ENCODE results near the gene NRCAM.

Gene NRCAM

GRCh38 chr7:108127461-108127860 is 328.8 kb downstream of the NRCAM start:
- Histone ChIP-seq H3K9ac (ENCODE audit: low read depth, low read length) (no peak overlapping the region), H3K9me3 (replicated peaks; ENCODE audit: low read length) (no peaks in the 10 kb centered on the region), H3K4me2 (ENCODE audit: low read length) (no peak overlapping the region), H3K4me3 (ENCODE audit: low read length) (no peak overlapping the region), H3K36me3 (ENCODE audit: insufficient read depth, low read length) (no peaks in the 10 kb centered on the region), H3K4me1 (ENCODE audit: control insufficient read depth, insufficient read depth, low read length) (no peaks in the 10 kb centered on the region), H3K27me3 (ENCODE audit: control insufficient read depth, insufficient read depth, low read length) (no peaks in the 10 kb centered on the region)

GRCh38 chr7:108124820-108125219 is 331.4 kb downstream of the NRCAM start:
- no peaks in the 10 kb centered on the region for H3K9me3 ChIP-seq (replicated peaks; ENCODE audit: low read length)
- H3K4me3 ChIP-seq (ENCODE audit: low read length), result no peak overlapping the region
- no peak overlapping the region for H3K9ac ChIP-seq (ENCODE audit: low read depth, low read length)
- no peaks in the 10 kb centered on the region for H3K4me1 ChIP-seq (ENCODE audit: control insufficient read depth, insufficient read depth, low read length)
- no peak overlapping the region for H3K4me2 ChIP-seq (ENCODE audit: low read length)
- H3K27me3 ChIP-seq (ENCODE audit: control insufficient read depth, insufficient read depth, low read length), result no peaks in the 10 kb centered on the region
- no peaks in the 10 kb centered on the region for H3K36me3 ChIP-seq (ENCODE audit: insufficient read depth, low read length)

- H3K4me1 ChIP-seq (ENCODE audit: control insufficient read depth, insufficient read depth, low read length), result no peaks in the 10 kb centered on the region
- no peaks in the 10 kb centered on the region for H3K9me3 ChIP-seq (replicated peaks; ENCODE audit: low read length)
- H3K9ac ChIP-seq (ENCODE audit: low read depth, low read length), result no peak overlapping the region
- H3K36me3 ChIP-seq (ENCODE audit: insufficient read depth, low read length), result no peaks in the 10 kb centered on the region
- H3K4me2 ChIP-seq (ENCODE audit: low read length), result no peak overlapping the region
- H3K27me3 ChIP-seq (ENCODE audit: control insufficient read depth, insufficient read depth, low read length), result no peaks in the 10 kb centered on the region
- H3K4me3 ChIP-seq (ENCODE audit: low read length), result no peak overlapping the region
These were observed 334.1 kb downstream of the NRCAM start for GRCh38 chr7:108122181-108122580.

- Histone ChIP-seq H3K9me3 (replicated peaks; ENCODE audit: low read length) (no peaks in the 10 kb centered on the region), H3K36me3 (ENCODE audit: insufficient read depth, low read length) (no peaks in the 10 kb centered on the region), H3K4me1 (ENCODE audit: control insufficient read depth, insufficient read depth, low read length) (no peaks in the 10 kb centered on the region), H3K4me2 (ENCODE audit: low read length) (no peak overlapping the region), H3K9ac (ENCODE audit: low read depth, low read length) (no peak overlapping the region), H3K27me3 (ENCODE audit: control insufficient read depth, insufficient read depth, low read length) (no peaks in the 10 kb centered on the region), H3K4me3 (ENCODE audit: low read length) (no peak overlapping the region)
These were observed 335.3 kb downstream of the NRCAM start for GRCh38 chr7:108120933-108121332.

GRCh38 chr7:108120196-108120595 is 336.0 kb downstream of the NRCAM start:
- Histone ChIP-seq H3K4me2 (ENCODE audit: low read length) (no peak overlapping the region), H3K9me3 (replicated peaks; ENCODE audit: low read length) (no peaks in the 10 kb centered on the region), H3K27me3 (ENCODE audit: control insufficient read depth, insufficient read depth, low read length) (no peaks in the 10 kb centered on the region), H3K9ac (ENCODE audit: low read depth, low read length) (no peak overlapping the region), H3K4me1 (ENCODE audit: control insufficient read depth, insufficient read depth, low read length) (no peaks in the 10 kb centered on the region), H3K36me3 (ENCODE audit: insufficient read depth, low read length) (no peaks in the 10 kb centered on the region), H3K4me3 (ENCODE audit: low read length) (no peak overlapping the region)

- Histone ChIP-seq H3K27me3 (ENCODE audit: control insufficient read depth, insufficient read depth, low read length) (no peaks in the 10 kb centered on the region), H3K9ac (ENCODE audit: low read depth, low read length) (no peak overlapping the region), H3K4me3 (ENCODE audit: low read length) (no peak overlapping the region), H3K4me2 (ENCODE audit: low read length) (no peak overlapping the region), H3K9me3 (replicated peaks; ENCODE audit: low read length) (no peaks in the 10 kb centered on the region), H3K36me3 (ENCODE audit: insufficient read depth, low read length) (no peaks in the 10 kb centered on the region), H3K4me1 (ENCODE audit: control insufficient read depth, insufficient read depth, low read length) (no peaks in the 10 kb centered on the region)
These were observed 337.3 kb downstream of the NRCAM start for GRCh38 chr7:108118959-108119358.

- H3K4me2 ChIP-seq (ENCODE audit: low read length), result no peak overlapping the region
- no peaks in the 10 kb centered on the region for H3K36me3 ChIP-seq (ENCODE audit: insufficient read depth, low read length)
- H3K9ac ChIP-seq (ENCODE audit: low read depth, low read length), result no peak overlapping the region
- H3K27me3 ChIP-seq (ENCODE audit: control insufficient read depth, insufficient read depth, low read length), result no peaks in the 10 kb centered on the region
- no peak overlapping the region for H3K4me3 ChIP-seq (ENCODE audit: low read length)
- no peaks in the 10 kb centered on the region for H3K4me1 ChIP-seq (ENCODE audit: control insufficient read depth, insufficient read depth, low read length)
- no peaks in the 10 kb centered on the region for H3K9me3 ChIP-seq (replicated peaks; ENCODE audit: low read length)
These were observed 342.0 kb downstream of the NRCAM start for GRCh38 chr7:108114117-108114841.

- H3K9ac ChIP-seq (ENCODE audit: low read depth, low read length), result no peak overlapping the region
- no peak overlapping the region for H3K4me3 ChIP-seq (ENCODE audit: low read length)
- no peaks in the 10 kb centered on the region for H3K36me3 ChIP-seq (ENCODE audit: insufficient read depth, low read length)
- no peaks in the 10 kb centered on the region for H3K4me1 ChIP-seq (ENCODE audit: control insufficient read depth, insufficient read depth, low read length)
- no peak overlapping the region for H3K4me2 ChIP-seq (ENCODE audit: low read length)
- H3K9me3 ChIP-seq (replicated peaks; ENCODE audit: low read length), result no peaks in the 10 kb centered on the region
- no peaks in the 10 kb centered on the region for H3K27me3 ChIP-seq (ENCODE audit: control insufficient read depth, insufficient read depth, low read length)
These were observed 343.6 kb downstream of the NRCAM start for GRCh38 chr7:108112683-108113082.

- H3K9me3 ChIP-seq (replicated peaks; ENCODE audit: low read length), result no peaks in the 10 kb centered on the region
- no peaks in the 10 kb centered on the region for H3K27me3 ChIP-seq (ENCODE audit: control insufficient read depth, insufficient read depth, low read length)
- no peak overlapping the region for H3K9ac ChIP-seq (ENCODE audit: low read depth, low read length)
- H3K4me1 ChIP-seq (ENCODE audit: control insufficient read depth, insufficient read depth, low read length), result no peaks in the 10 kb centered on the region
- H3K36me3 ChIP-seq (ENCODE audit: insufficient read depth, low read length), result no peaks in the 10 kb centered on the region
- no peak overlapping the region for H3K4me3 ChIP-seq (ENCODE audit: low read length)
- H3K4me2 ChIP-seq (ENCODE audit: low read length), result no peak overlapping the region
These were observed 346.9 kb downstream of the NRCAM start for GRCh38 chr7:108109221-108109908.

GRCh38 chr7:108108131-108108530 is 348.1 kb downstream of the NRCAM start:
- no peak overlapping the region for H3K4me3 ChIP-seq (ENCODE audit: low read length)
- no peaks in the 10 kb centered on the region for H3K27me3 ChIP-seq (ENCODE audit: control insufficient read depth, insufficient read depth, low read length)
- no peaks in the 10 kb centered on the region for H3K36me3 ChIP-seq (ENCODE audit: insufficient read depth, low read length)
- H3K4me2 ChIP-seq (ENCODE audit: low read length), result no peak overlapping the region
- no peak overlapping the region for H3K9ac ChIP-seq (ENCODE audit: low read depth, low read length)
- peaks cover 7% of the 10 kb centered on the region for H3K4me1 ChIP-seq (ENCODE audit: control insufficient read depth, insufficient read depth, low read length)
- no peaks in the 10 kb centered on the region for H3K9me3 ChIP-seq (replicated peaks; ENCODE audit: low read length)

GRCh38 chr7:108104324-108104723 is 351.9 kb downstream of the NRCAM start:
- no peak overlapping the region for H3K9ac ChIP-seq (ENCODE audit: low read depth, low read length)
- H3K27me3 ChIP-seq (ENCODE audit: control insufficient read depth, insufficient read depth, low read length), result no peaks in the 10 kb centered on the region
- no peak overlapping the region for H3K4me3 ChIP-seq (ENCODE audit: low read length)
- H3K9me3 ChIP-seq (replicated peaks; ENCODE audit: low read length), result no peaks in the 10 kb centered on the region
- H3K36me3 ChIP-seq (ENCODE audit: insufficient read depth, low read length), result no peaks in the 10 kb centered on the region
- H3K4me1 ChIP-seq (ENCODE audit: control insufficient read depth, insufficient read depth, low read length), result peaks cover 7% of the 10 kb centered on the region
- H3K4me2 ChIP-seq (ENCODE audit: low read length), result no peak overlapping the region
